ENCODE measurements around the gene TMEM127.

The TMEM127 gene

GRCh38 chr2:96239091-96239490 lies 26.7 kb downstream of the TMEM127 start:
- H3K4me2 ChIP-seq (ENCODE audit: low read length), result no peak overlapping the region
- H3K4me1 ChIP-seq (ENCODE audit: control insufficient read depth, low read depth, low read length), result no peaks in the 10 kb centered on the region
- H2AK5ac ChIP-seq (ENCODE audit: low read length), result no peak overlapping the region
- no CpG with 5 or more reads among the region's 3 CpGs for WGBS (ENCODE audit: extremely low coverage, insufficient coverage, low lambda C conversion rate)
- no peaks in the 10 kb centered on the region for H3K27me3 ChIP-seq (ENCODE audit: insufficient read depth, low read length, poor library complexity)
- H2BK5ac ChIP-seq (ENCODE audit: low read length), result no peak overlapping the region
- H3K23ac ChIP-seq (ENCODE audit: low read length), result no peak overlapping the region
- H2BK120ac ChIP-seq (ENCODE audit: low read depth, low read length), result no peak overlapping the region
- no peak overlapping the region for H2BK15ac ChIP-seq (replicated peaks; ENCODE audit: low read depth)
- H4K8ac ChIP-seq (ENCODE audit: low read depth, low read length), result no peak overlapping the region
- DNase-seq, result no peak
- no peak overlapping the region for H3K27ac ChIP-seq (ENCODE audit: low read depth, low read length)
- no peak overlapping the region for H4K5ac ChIP-seq (ENCODE audit: low read length)
- H3K79me2 ChIP-seq (ENCODE audit: control insufficient read depth, insufficient read depth, low read length), result no peaks in the 10 kb centered on the region
- no peak overlapping the region for H3K56ac ChIP-seq (ENCODE audit: low read length)
- H3K9ac ChIP-seq (ENCODE audit: low read length), result no peak overlapping the region
- no peaks in the 10 kb centered on the region for H3K36me3 ChIP-seq (ENCODE audit: control insufficient read depth, insufficient read depth, low read length)
- no peak overlapping the region for H3K18ac ChIP-seq (ENCODE audit: low read length)
- H3K79me1 ChIP-seq (ENCODE audit: low read length), result no peaks in the 10 kb centered on the region
- H3K4ac ChIP-seq (ENCODE audit: low read depth, low read length), result no peak overlapping the region
- H3K4me3 ChIP-seq (ENCODE audit: low read length), result no peak overlapping the region

- WGBS (ENCODE audit: extremely low coverage, insufficient coverage, low lambda C conversion rate), result no CpG with 5 or more reads among the region's 3 CpGs
- H4K5ac ChIP-seq (ENCODE audit: low read length), result no peak overlapping the region
Observed at GRCh38 chr2:96238266-96238665, 27.5 kb downstream of the TMEM127 start.

GRCh38 chr2:96236882-96237281 lies 28.9 kb downstream of the TMEM127 start:
- Histone ChIP-seq H3K79me2 (ENCODE audit: control insufficient read depth, insufficient read depth, low read length) (no peaks in the 10 kb centered on the region), H3K4me1 (ENCODE audit: control insufficient read depth, low read depth, low read length) (no peaks in the 10 kb centered on the region), H2BK15ac (replicated peaks; ENCODE audit: low read depth) (no peak overlapping the region), H4K8ac (ENCODE audit: low read depth, low read length) (no peak overlapping the region), H3K4me3 (ENCODE audit: low read length) (no peak overlapping the region), H3K23ac (ENCODE audit: low read length) (no peak overlapping the region), H3K18ac (ENCODE audit: low read length) (no peak overlapping the region), H3K56ac (ENCODE audit: low read length) (no peak overlapping the region), H3K4me2 (ENCODE audit: low read length) (no peak overlapping the region), H3K4ac (ENCODE audit: low read depth, low read length) (no peak overlapping the region), H3K79me1 (ENCODE audit: low read length) (no peaks in the 10 kb centered on the region), H4K5ac (ENCODE audit: low read length) (no peak overlapping the region), H3K36me3 (ENCODE audit: control insufficient read depth, insufficient read depth, low read length) (no peaks in the 10 kb centered on the region), H2BK120ac (ENCODE audit: low read depth, low read length) (no peak overlapping the region), H2AK5ac (ENCODE audit: low read length) (no peak overlapping the region), H2BK5ac (ENCODE audit: low read length) (no peak overlapping the region), H3K9ac (ENCODE audit: low read length) (no peak overlapping the region), H3K27ac (ENCODE audit: low read depth, low read length) (no peak overlapping the region), H3K27me3 (ENCODE audit: insufficient read depth, low read length, poor library complexity) (no peaks in the 10 kb centered on the region)
- no peak for DNase-seq
- no CpG with 5 or more reads among the region's 1 CpG for WGBS (ENCODE audit: extremely low coverage, insufficient coverage, low lambda C conversion rate)

More at GRCh38 chr2:96238266-96238665, 27.5 kb downstream of the TMEM127 start:
- no peak overlapping the region for H3K4me2 ChIP-seq (ENCODE audit: low read length)
- H2AK5ac ChIP-seq (ENCODE audit: low read length), result no peak overlapping the region
- H3K23ac ChIP-seq (ENCODE audit: low read length), result no peak overlapping the region
- no peak overlapping the region for H3K27ac ChIP-seq (ENCODE audit: low read depth, low read length)
- no peak overlapping the region for H2BK5ac ChIP-seq (ENCODE audit: low read length)
- H3K56ac ChIP-seq (ENCODE audit: low read length), result no peak overlapping the region
- H2BK15ac ChIP-seq (replicated peaks; ENCODE audit: low read depth), result no peak overlapping the region
- H4K8ac ChIP-seq (ENCODE audit: low read depth, low read length), result no peak overlapping the region
- no peaks in the 10 kb centered on the region for H3K79me2 ChIP-seq (ENCODE audit: control insufficient read depth, insufficient read depth, low read length)
- no peaks in the 10 kb centered on the region for H3K79me1 ChIP-seq (ENCODE audit: low read length)
- no peaks in the 10 kb centered on the region for H3K36me3 ChIP-seq (ENCODE audit: control insufficient read depth, insufficient read depth, low read length)
- no peaks in the 10 kb centered on the region for H3K27me3 ChIP-seq (ENCODE audit: insufficient read depth, low read length, poor library complexity)
- H3K18ac ChIP-seq (ENCODE audit: low read length), result no peak overlapping the region
- no peak overlapping the region for H3K9ac ChIP-seq (ENCODE audit: low read length)
- H2BK120ac ChIP-seq (ENCODE audit: low read depth, low read length), result no peak overlapping the region
- no peak for DNase-seq
- no peaks in the 10 kb centered on the region for H3K4me1 ChIP-seq (ENCODE audit: control insufficient read depth, low read depth, low read length)
- H3K4me3 ChIP-seq (ENCODE audit: low read length), result no peak overlapping the region
- no peak overlapping the region for H3K4ac ChIP-seq (ENCODE audit: low read depth, low read length)

GRCh38 chr2:96233880-96234316 lies 31.9 kb downstream of the TMEM127 start:
- Histone ChIP-seq H3K56ac (ENCODE audit: low read length) (no peak overlapping the region), H3K23ac (ENCODE audit: low read length) (no peak overlapping the region), H3K4me2 (ENCODE audit: low read length) (no peak overlapping the region), H3K4ac (ENCODE audit: low read depth, low read length) (no peak overlapping the region), H3K36me3 (ENCODE audit: control insufficient read depth, insufficient read depth, low read length) (no peaks in the 10 kb centered on the region), H3K27me3 (ENCODE audit: insufficient read depth, low read length, poor library complexity) (no peaks in the 10 kb centered on the region), H4K5ac (ENCODE audit: low read length) (no peak overlapping the region), H3K27ac (ENCODE audit: low read depth, low read length) (no peak overlapping the region), H4K8ac (ENCODE audit: low read depth, low read length) (no peak overlapping the region), H3K4me1 (ENCODE audit: control insufficient read depth, low read depth, low read length) (no peaks in the 10 kb centered on the region), H2BK15ac (replicated peaks; ENCODE audit: low read depth) (no peak overlapping the region), H2AK5ac (ENCODE audit: low read length) (no peak overlapping the region), H3K9ac (ENCODE audit: low read length) (no peak overlapping the region), H3K79me1 (ENCODE audit: low read length) (no peaks in the 10 kb centered on the region), H3K18ac (ENCODE audit: low read length) (no peak overlapping the region), H2BK5ac (ENCODE audit: low read length) (no peak overlapping the region), H3K4me3 (ENCODE audit: low read length) (no peak overlapping the region), H2BK120ac (ENCODE audit: low read depth, low read length) (no peak overlapping the region), H3K79me2 (ENCODE audit: control insufficient read depth, insufficient read depth, low read length) (no peaks in the 10 kb centered on the region)
- WGBS (ENCODE audit: extremely low coverage, insufficient coverage, low lambda C conversion rate), result no CpG with 5 or more reads among the region's 4 CpGs
- no peak for DNase-seq

- DNase-seq, result no peak
- no peak overlapping the region for H3K23ac ChIP-seq (ENCODE audit: low read length)
- H3K27me3 ChIP-seq (ENCODE audit: insufficient read depth, low read length, poor library complexity), result no peaks in the 10 kb centered on the region
- no peak overlapping the region for H3K56ac ChIP-seq (ENCODE audit: low read length)
- no peak overlapping the region for H3K27ac ChIP-seq (ENCODE audit: low read depth, low read length)
- H3K79me2 ChIP-seq (ENCODE audit: control insufficient read depth, insufficient read depth, low read length), result no peaks in the 10 kb centered on the region
- no peaks in the 10 kb centered on the region for H3K79me1 ChIP-seq (ENCODE audit: low read length)
- H4K8ac ChIP-seq (ENCODE audit: low read depth, low read length), result no peak overlapping the region
- WGBS (ENCODE audit: extremely low coverage, insufficient coverage, low lambda C conversion rate), result no CpG with 5 or more reads among the region's 6 CpGs
- no peak overlapping the region for H3K9ac ChIP-seq (ENCODE audit: low read length)
- H3K4me3 ChIP-seq (ENCODE audit: low read length), result no peak overlapping the region
- no peak overlapping the region for H2BK120ac ChIP-seq (ENCODE audit: low read depth, low read length)
- no peak overlapping the region for H2BK15ac ChIP-seq (replicated peaks; ENCODE audit: low read depth)
- H4K5ac ChIP-seq (ENCODE audit: low read length), result no peak overlapping the region
- no peak overlapping the region for H3K4ac ChIP-seq (ENCODE audit: low read depth, low read length)
- H3K18ac ChIP-seq (ENCODE audit: low read length), result no peak overlapping the region
- no peaks in the 10 kb centered on the region for H3K4me1 ChIP-seq (ENCODE audit: control insufficient read depth, low read depth, low read length)
- H2AK5ac ChIP-seq (ENCODE audit: low read length), result no peak overlapping the region
- no peak overlapping the region for H3K4me2 ChIP-seq (ENCODE audit: low read length)
- no peak overlapping the region for H2BK5ac ChIP-seq (ENCODE audit: low read length)
- no peaks in the 10 kb centered on the region for H3K36me3 ChIP-seq (ENCODE audit: control insufficient read depth, insufficient read depth, low read length)
Observed at GRCh38 chr2:96233436-96233835, 32.4 kb downstream of the TMEM127 start.

- Histone ChIP-seq H3K79me1 (ENCODE audit: low read length) (no peaks in the 10 kb centered on the region), H2BK15ac (replicated peaks; ENCODE audit: low read depth) (no peak overlapping the region), H3K4me1 (ENCODE audit: control insufficient read depth, low read depth, low read length) (no peaks in the 10 kb centered on the region), H4K8ac (ENCODE audit: low read depth, low read length) (no peak overlapping the region), H3K79me2 (ENCODE audit: control insufficient read depth, insufficient read depth, low read length) (no peaks in the 10 kb centered on the region), H3K4me2 (ENCODE audit: low read length) (no peak overlapping the region), H2AK5ac (ENCODE audit: low read length) (no peak overlapping the region), H3K4ac (ENCODE audit: low read depth, low read length) (no peak overlapping the region), H3K27ac (ENCODE audit: low read depth, low read length) (no peak overlapping the region), H2BK120ac (ENCODE audit: low read depth, low read length) (no peak overlapping the region), H3K18ac (ENCODE audit: low read length) (no peak overlapping the region), H3K9ac (ENCODE audit: low read length) (no peak overlapping the region), H3K23ac (ENCODE audit: low read length) (no peak overlapping the region), H3K4me3 (ENCODE audit: low read length) (no peak overlapping the region), H4K5ac (ENCODE audit: low read length) (no peak overlapping the region), H3K36me3 (ENCODE audit: control insufficient read depth, insufficient read depth, low read length) (no peaks in the 10 kb centered on the region), H3K56ac (ENCODE audit: low read length) (no peak overlapping the region), H2BK5ac (ENCODE audit: low read length) (no peak overlapping the region), H3K27me3 (ENCODE audit: insufficient read depth, low read length, poor library complexity) (no peaks in the 10 kb centered on the region)
- DNase-seq, result no peak
- WGBS (ENCODE audit: extremely low coverage, insufficient coverage, low lambda C conversion rate), result no CpG with 5 or more reads among the region's 4 CpGs
Observed at GRCh38 chr2:96231316-96231715, 34.5 kb downstream of the TMEM127 start.

All from mesendoderm (in vitro differentiated cells).